Endothelial cell of umbilical vein (primary cell): ENCODE data around the gene ZFAND2B. TPM values are rescaled to one million over a fixed set of nuclear protein-coding genes. Genes with fewer than 3 reads are reported as not detected.

Experiments used
- BruUV-seq: library from RNA; stranded (reverse); fragments of 400-500 nt; replicated peaks from 2 replicates; lab custom pipeline; 2021; lab: Mats Ljungman, UMichigan
- CTCF ChIA-PET: fragments of 300-600, 350-600 bp; sonication (Branson Sonifier 250); formaldehyde crosslinking; loops from one replicate; lab custom pipeline; 2021; ENCODE audit warnings: antibody characterized with exemption, inconsistent platforms; lab: Charles Lee
- POLR2A ChIA-PET: fragments of 300-600, 350-600 bp; sonication (Branson Sonifier 250); formaldehyde crosslinking; loops from one replicate; lab custom pipeline; 2021; ENCODE audit warnings: antibody characterized with exemption, inconsistent platforms; lab: Charles Lee
- DNase-seq: peaks from one replicate; pipeline ENCODE4 v3.0.0-alpha.2; 2011; ENCODE audit warnings: low read depth, low spot score
- FAIRE-seq: peaks from 2 replicates; lab custom pipeline; 2011; peaks lifted over from hg19 to GRCh38; lab: Jason Lieb, UNC
- H2AFZ ChIP-seq: 2 replicates; pipeline ENCODE4 v1.6.0; 2012; ENCODE audit warnings: low read depth, low read length, control low read depth, inconsistent platforms
- H3K27ac ChIP-seq: 2 replicates; pipeline ENCODE4 v1.5.1; 2011; ENCODE audit warnings: low read depth, mild to moderate bottlenecking, control low read depth, low read length, moderate library complexity; ENCODE audit not compliant: insufficient read depth
- H3K27me3 ChIP-seq, 2 experiments: 2 replicates each; pipeline versions ENCODE4 v1.6.0 to v1.6.1; 2011; ENCODE audit warnings: low read length in 2 of 2, mixed read lengths in 1 of 2; ENCODE audit not compliant: control insufficient read depth in 2 of 2, insufficient read depth in 2 of 2
- H3K36me3 ChIP-seq, 2 experiments: 2 replicates in 1 of 2; 3 replicates in 1 of 2; pipeline ENCODE4 v1.5.1; 2011; ENCODE audit warnings: low read length in 2 of 2, mild to moderate bottlenecking in 1 of 2, moderate library complexity in 1 of 2; ENCODE audit not compliant: control insufficient read depth in 2 of 2, insufficient read depth in 2 of 2; ENCODE audit errors: extremely low read depth in 1 of 2
- H3K4me1 ChIP-seq: 3 replicates; pipeline ENCODE4 v1.5.1; 2011; ENCODE audit warnings: mild to moderate bottlenecking, low read length; ENCODE audit not compliant: control insufficient read depth, insufficient read depth; ENCODE audit errors: extremely low read depth
- H3K4me2 ChIP-seq: 2 replicates; pipeline ENCODE4 v1.6.1; 2011; ENCODE audit warnings: low read length, control low read depth, mixed read lengths; ENCODE audit not compliant: insufficient read depth
- H3K4me3 ChIP-seq, 3 experiments: fragments of 200-600 bp in 1 of 3; sonication (generic), shearing (Covaris generic) in 1 of 3; replicated peaks in 1 of 3; 2 replicates each; pipeline ENCODE4 v1.5.1; 2011 to 2016; ENCODE audit warnings: control low read depth in 3 of 3, low read length in 3 of 3, mild to moderate bottlenecking in 2 of 3, inconsistent platforms in 1 of 3, low read depth in 1 of 3, moderate library complexity in 1 of 3; ENCODE audit not compliant: insufficient read depth in 1 of 3
- H3K79me2 ChIP-seq: 2 replicates; pipeline ENCODE4 v1.6.0; 2012; ENCODE audit warnings: low read length, inconsistent platforms; ENCODE audit not compliant: control insufficient read depth, insufficient read depth
- H3K9ac ChIP-seq: replicated peaks from 2 replicates; pipeline ENCODE3; 2011; ENCODE audit warnings: low read length, control low read depth; ENCODE audit not compliant: insufficient read depth; ENCODE audit errors: extremely low read depth
- H3K9me1 ChIP-seq: replicated peaks from 3 replicates; pipeline ENCODE4 v1.6.0; 2011; ENCODE audit warnings: mild to moderate bottlenecking, low read length; ENCODE audit not compliant: control insufficient read depth, insufficient read depth; ENCODE audit errors: extremely low read depth
- H3K9me3 ChIP-seq: replicated peaks from 2 replicates; pipeline ENCODE4 v1.5.1; 2012; ENCODE audit warnings: low read length, inconsistent platforms; ENCODE audit not compliant: control insufficient read depth, insufficient read depth
- H4K20me1 ChIP-seq: replicated peaks from 2 replicates; pipeline ENCODE3; 2011; ENCODE audit warnings: mild to moderate bottlenecking, low read length; ENCODE audit not compliant: control insufficient read depth, insufficient read depth; ENCODE audit errors: extremely low read depth
- CTCF ChIP-seq, 2 donors: IDR thresholded peaks; 1 replicate in 1 of 2; 2 replicates in 1 of 2; pipeline ENCODE4 v1.5.1; 2011; ENCODE audit warnings: low read length in 2 of 2, mild to moderate bottlenecking in 2 of 2, moderate library complexity in 2 of 2, control low read depth in 1 of 2, inconsistent platforms in 1 of 2, low read depth in 1 of 2; ENCODE audit not compliant: insufficient read depth in 1 of 2; ENCODE audit errors: extremely low read depth in 1 of 2
- EZH2 ChIP-seq: IDR thresholded peaks from 2 replicates; pipeline ENCODE4 v1.6.1; 2012; ENCODE audit warnings: borderline replicate concordance, low read depth, mild to moderate bottlenecking, moderate library complexity, low read length, inconsistent platforms; ENCODE audit not compliant: severe bottlenecking
- FOS ChIP-seq: IDR thresholded peaks from 2 replicates; pipeline ENCODE4 v1.6.1; 2011; ENCODE audit warnings: mild to moderate bottlenecking, low read length, moderate library complexity, borderline replicate concordance; ENCODE audit not compliant: insufficient read depth
- GATA2 ChIP-seq: IDR thresholded peaks from 2 replicates; pipeline ENCODE4 v1.7.0; 2011; ENCODE audit warnings: low read depth, mild to moderate bottlenecking, moderate library complexity, mixed read lengths, low read length; ENCODE audit not compliant: insufficient read length, insufficient read depth
- JUN ChIP-seq: IDR thresholded peaks from 2 replicates; pipeline ENCODE4 v1.6.1; 2011; ENCODE audit warnings: borderline replicate concordance, low read depth; ENCODE audit not compliant: insufficient read length, insufficient read depth
- MAX ChIP-seq: IDR thresholded peaks from 2 replicates; pipeline ENCODE4 v1.6.1; 2011; ENCODE audit not compliant: insufficient read depth, insufficient read length
- MYC ChIP-seq: IDR thresholded peaks from one replicate; pipeline ENCODE4 v1.6.1; 2011; ENCODE audit warnings: mild to moderate bottlenecking, low read depth, low read length
- POLR2A ChIP-seq: IDR thresholded peaks from 2 replicates; pipeline ENCODE4 v1.6.1; 2012; ENCODE audit warnings: low read depth, mild to moderate bottlenecking, control low read depth, low read length
- POLR2AphosphoS5 ChIP-seq: IDR thresholded peaks from 2 replicates; pipeline ENCODE4 v1.6.1; 2012; ENCODE audit warnings: low read depth, mild to moderate bottlenecking, control low read depth, low read length, moderate library complexity; ENCODE audit not compliant: insufficient read depth
- dilution Hi-C: fragments of 300-500 bp; cut with MboI; formaldehyde crosslinking; loops from one replicate; pipeline ENCODE4 v1.15.0; 2019; ENCODE audit warnings: low sequenced_read_pairs; ENCODE audit not compliant: extremely low pct_ligation_motif_present
- intact Hi-C: fragments of 100-400 bp; cut with micrococcal nuclease; formaldehyde crosslinking; loops from one replicate; pipeline ENCODE4 v1.10.0; 2022
- polyA plus RNA-seq, 4 experiments: library from polyadenylated mRNA; depleted of rRNA in 3 of 4; stranded (reverse) in 3 of 4; unstranded in 1 of 4; fragments of >200 nt; gene quantifications; 2 replicates each; pipeline versions ENCODE4 v1.2.1 to v1.2.3, GENCODE V29; 2011 to 2012; ENCODE audit warnings: missing spikeins in 1 of 4
- total RNA-seq: library from RNA; stranded (reverse); gene quantifications from 2 replicates; pipeline ENCODE4 v1.2.3, GENCODE V29; 2021

Gene ZFAND2B
- total and polyA plus RNA-seq, 2 donors (not counting 3 experiments of a cell fraction or from before 2014, with no cell fraction given), result 23.3 to 52.0 TPM

- peaks cover 18% of the 10 kb centered on the region for H3K4me1 ChIP-seq
- H3K27me3 ChIP-seq, result no peaks in the 10 kb centered on the region
- DNase-seq (no peak), FAIRE-seq (no peak)
- H3K9ac ChIP-seq, result peak overlapping the region; percentile 60
- intact Hi-C loops, result loop anchor here (1.0 to 2.0 kb wide), 6 partner anchors 23 to 183 kb away; partner anchors contain the start of genes ANKZF1, ATG9A, DNAJB2 and GLB1L
- TF ChIP-seq POLR2A (no peak), POLR2AphosphoS5 (no peak), CTCF (IDR thresholded peaks at IDR 0.05; ENCODE audit: extremely low read depth in 1 of 2, insufficient read depth in 1 of 2, low read depth in 1 of 2, low read length in 2 of 2) (no peak), GATA2 (no peak), JUN (no peak), MYC (no peak), FOS (no peak), EZH2 (no peak), MAX (no peak)
- H4K20me1 ChIP-seq, result no peaks in the 10 kb centered on the region
- H3K4me2 ChIP-seq, result peak overlapping the region; percentile 90
- ChIA-PET CTCF (interaction anchor here (1.0 to 3.1 kb wide), 10 partner anchors 9 to 176 kb away, joined by 3 to 14 read pairs (median 7); partner anchors contain the start of genes CNPPD1 and DNAJB2), POLR2A (interaction anchor here (0.7 kb wide), 1 partner anchor 30 kb away, joined by 3 read pairs; the partner anchor contains the start of gene CNPPD1)
- no peaks in the 10 kb centered on the region for H3K9me3 ChIP-seq
- dilution Hi-C loops, result no loop called here
- H3K9me1 ChIP-seq, result no peaks in the 10 kb centered on the region
- H3K79me2 ChIP-seq, result no peaks in the 10 kb centered on the region
- H3K27ac ChIP-seq, result peak overlapping the region; percentile 25
- H3K4me3 ChIP-seq, result peak overlapping the region; percentile 27 to 83 (median 73)
- no TSS peak for BruUV-seq
- H3K36me3 ChIP-seq, result peaks cover 0 to 7% of the 10 kb centered on the region in 2 experiments
- H2AFZ ChIP-seq, result peak overlapping the region; percentile 97
Observed at GRCh38 chr2:219205981-219206327, 628 bp upstream of the ZFAND2B start.
